Panc1 (cell line): Measurements from ENCODE around the gene MVK. TPM values are rescaled to one million over a fixed set of nuclear protein-coding genes. Genes with fewer than 3 reads are reported as not detected.

Source experiments
- ATAC-seq: fragments of 200-7000 bp; cut with Tn5 transposase; 2 replicates; pipeline ENCODE4 v1.9.1; 2020; ENCODE audit warnings: mild to moderate bottlenecking, moderate library complexity
- BruUV-seq: library from RNA; stranded (reverse); fragments of 400-500 nt; replicated peaks from 2 replicates; lab custom pipeline; 2021; lab: Mats Ljungman, UMichigan
- CTCF ChIA-PET: fragments of 300-600 bp; sonication (Branson Sonifier 250); formaldehyde crosslinking; loops from one replicate; lab custom pipeline; 2022; ENCODE audit warnings: antibody characterized with exemption; lab: Charles Lee
- POLR2A ChIA-PET: fragments of 300-600 bp; sonication (Branson Sonifier 250); formaldehyde crosslinking; loops from one replicate; lab custom pipeline; 2022; ENCODE audit warnings: antibody characterized with exemption; lab: Charles Lee
- DNase-seq: peaks from one replicate; pipeline ENCODE4 v3.0.0-alpha.2; 2010; ENCODE audit warnings: low read depth, low spot score
- H3K27ac ChIP-seq: 2 replicates; pipeline ENCODE4 v1.5.1; 2011; ENCODE audit warnings: mild to moderate bottlenecking, low read length, inconsistent platforms
- H3K27me3 ChIP-seq: fragments of 200-500 bp; sonication (Bioruptor generic); 2 replicates; pipeline ENCODE4 v1.6.0; 2014; ENCODE audit warnings: low read length, inconsistent platforms; ENCODE audit not compliant: control insufficient read depth, insufficient read depth
- H3K36me3 ChIP-seq: fragments of 200-500 bp; sonication (Bioruptor generic); 2 replicates; pipeline ENCODE4 v1.5.1; 2014; ENCODE audit warnings: inconsistent platforms, mild to moderate bottlenecking, low read length, moderate library complexity; ENCODE audit not compliant: control insufficient read depth, insufficient read depth
- H3K4me1 ChIP-seq: 2 replicates; pipeline ENCODE4 v1.5.1; 2011; ENCODE audit warnings: inconsistent platforms, mild to moderate bottlenecking, low read length, moderate library complexity; ENCODE audit not compliant: control insufficient read depth, insufficient read depth
- H3K4me3 ChIP-seq, 2 experiments: 2 replicates each; pipeline ENCODE4 v1.5.1; 2011 to 2012; ENCODE audit warnings: low read depth in 2 of 2, low read length in 2 of 2, mild to moderate bottlenecking in 2 of 2, inconsistent platforms in 1 of 2, moderate library complexity in 1 of 2
- H3K9me3 ChIP-seq: fragments of 200-500 bp; sonication (Bioruptor generic); 2 replicates; pipeline ENCODE4 v1.5.1; 2014; ENCODE audit warnings: low read depth, mild to moderate bottlenecking, inconsistent platforms, low read length, moderate library complexity; ENCODE audit not compliant: control insufficient read depth, insufficient read depth
- POLR2AphosphoS5 ChIP-seq: IDR thresholded peaks from 2 replicates; pipeline ENCODE4 v1.6.1; 2012; ENCODE audit warnings: mild to moderate bottlenecking, low read depth, low read length, moderate library complexity
- SIN3A ChIP-seq: IDR thresholded peaks from 2 replicates; pipeline ENCODE4 v1.6.1; 2012; ENCODE audit warnings: low read depth, mild to moderate bottlenecking, low read length, moderate library complexity, borderline replicate concordance; ENCODE audit not compliant: insufficient read depth
- TCF7L2 ChIP-seq: IDR thresholded peaks from 2 replicates; pipeline ENCODE4 v1.6.1; 2011; ENCODE audit warnings: mild to moderate bottlenecking, low read depth, low read length, inconsistent platforms
- in situ Hi-C: cut with HindIII; loops from 2 replicates; pipeline ENCODE4 v1.10.0; 2016; ENCODE audit warnings: low sequenced_read_pairs, low pct_unique_long_range_greater_than_20kb
- intact Hi-C: fragments of 100-400 bp; cut with micrococcal nuclease; formaldehyde crosslinking; loops from one replicate; pipeline ENCODE4 v1.10.0; 2022; ENCODE audit not compliant: unreplicated experiment
- total RNA-seq: library from RNA; stranded (reverse); gene quantifications from one replicate; pipeline ENCODE4 v1.2.1, GENCODE V29; 2021; ENCODE audit not compliant: unreplicated experiment
- TF ChIP-seq, protein P1 (sequence below): fragments of 450-650 bp; IDR thresholded peaks from 2 replicates; pipeline ENCODE4 v1.5.1; 2017; ENCODE audit warnings: mild to moderate bottlenecking
- TF ChIP-seq, protein P2 (sequence below), 2 experiments: IDR thresholded peaks; 2 replicates each; pipeline ENCODE4 v1.6.1; 2011 to 2012; ENCODE audit warnings: low read depth in 2 of 2, control low read depth in 1 of 2, low read length in 1 of 2, mild to moderate bottlenecking in 1 of 2, moderate library complexity in 1 of 2; ENCODE audit not compliant: insufficient read depth in 1 of 2

The MVK gene
- total RNA-seq, 1 experiment from 2014 or later = 41.6 TPM

DNA sequence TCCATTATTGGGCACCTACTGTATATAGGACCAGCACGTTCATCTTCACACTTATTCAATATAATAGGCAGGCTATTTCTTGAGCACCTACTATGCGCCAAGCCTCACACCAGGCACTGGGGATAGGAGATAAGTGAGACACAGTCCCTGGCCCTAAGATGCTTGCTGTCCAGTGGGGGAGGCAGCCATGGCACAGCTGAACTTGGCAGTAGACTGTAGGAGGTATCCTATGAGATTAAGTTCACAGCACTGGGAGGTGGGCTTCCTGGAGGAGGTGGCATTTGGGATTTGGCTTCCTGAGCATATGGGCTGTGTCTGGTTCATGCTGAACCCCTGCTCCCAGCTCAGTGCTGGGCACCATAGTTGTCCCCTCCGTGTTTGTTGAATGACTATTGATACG lies 65.1 kb downstream of the MVK start:
- Histone ChIP-seq H3K36me3 (no peaks in the 10 kb centered on the region), H3K4me3 (no peak overlapping the region), H3K27ac (no peak overlapping the region), H3K4me1 (no peaks in the 10 kb centered on the region), H3K27me3 (no peaks in the 10 kb centered on the region), H3K9me3 (no peaks in the 10 kb centered on the region)
- TF ChIP-seq POLR2AphosphoS5 = no peak
- TF ChIP-seq, protein P1, sequence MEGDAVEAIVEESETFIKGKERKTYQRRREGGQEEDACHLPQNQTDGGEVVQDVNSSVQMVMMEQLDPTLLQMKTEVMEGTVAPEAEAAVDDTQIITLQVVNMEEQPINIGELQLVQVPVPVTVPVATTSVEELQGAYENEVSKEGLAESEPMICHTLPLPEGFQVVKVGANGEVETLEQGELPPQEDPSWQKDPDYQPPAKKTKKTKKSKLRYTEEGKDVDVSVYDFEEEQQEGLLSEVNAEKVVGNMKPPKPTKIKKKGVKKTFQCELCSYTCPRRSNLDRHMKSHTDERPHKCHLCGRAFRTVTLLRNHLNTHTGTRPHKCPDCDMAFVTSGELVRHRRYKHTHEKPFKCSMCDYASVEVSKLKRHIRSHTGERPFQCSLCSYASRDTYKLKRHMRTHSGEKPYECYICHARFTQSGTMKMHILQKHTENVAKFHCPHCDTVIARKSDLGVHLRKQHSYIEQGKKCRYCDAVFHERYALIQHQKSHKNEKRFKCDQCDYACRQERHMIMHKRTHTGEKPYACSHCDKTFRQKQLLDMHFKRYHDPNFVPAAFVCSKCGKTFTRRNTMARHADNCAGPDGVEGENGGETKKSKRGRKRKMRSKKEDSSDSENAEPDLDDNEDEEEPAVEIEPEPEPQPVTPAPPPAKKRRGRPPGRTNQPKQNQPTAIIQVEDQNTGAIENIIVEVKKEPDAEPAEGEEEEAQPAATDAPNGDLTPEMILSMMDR = no peak
- TF ChIP-seq, protein P2, sequence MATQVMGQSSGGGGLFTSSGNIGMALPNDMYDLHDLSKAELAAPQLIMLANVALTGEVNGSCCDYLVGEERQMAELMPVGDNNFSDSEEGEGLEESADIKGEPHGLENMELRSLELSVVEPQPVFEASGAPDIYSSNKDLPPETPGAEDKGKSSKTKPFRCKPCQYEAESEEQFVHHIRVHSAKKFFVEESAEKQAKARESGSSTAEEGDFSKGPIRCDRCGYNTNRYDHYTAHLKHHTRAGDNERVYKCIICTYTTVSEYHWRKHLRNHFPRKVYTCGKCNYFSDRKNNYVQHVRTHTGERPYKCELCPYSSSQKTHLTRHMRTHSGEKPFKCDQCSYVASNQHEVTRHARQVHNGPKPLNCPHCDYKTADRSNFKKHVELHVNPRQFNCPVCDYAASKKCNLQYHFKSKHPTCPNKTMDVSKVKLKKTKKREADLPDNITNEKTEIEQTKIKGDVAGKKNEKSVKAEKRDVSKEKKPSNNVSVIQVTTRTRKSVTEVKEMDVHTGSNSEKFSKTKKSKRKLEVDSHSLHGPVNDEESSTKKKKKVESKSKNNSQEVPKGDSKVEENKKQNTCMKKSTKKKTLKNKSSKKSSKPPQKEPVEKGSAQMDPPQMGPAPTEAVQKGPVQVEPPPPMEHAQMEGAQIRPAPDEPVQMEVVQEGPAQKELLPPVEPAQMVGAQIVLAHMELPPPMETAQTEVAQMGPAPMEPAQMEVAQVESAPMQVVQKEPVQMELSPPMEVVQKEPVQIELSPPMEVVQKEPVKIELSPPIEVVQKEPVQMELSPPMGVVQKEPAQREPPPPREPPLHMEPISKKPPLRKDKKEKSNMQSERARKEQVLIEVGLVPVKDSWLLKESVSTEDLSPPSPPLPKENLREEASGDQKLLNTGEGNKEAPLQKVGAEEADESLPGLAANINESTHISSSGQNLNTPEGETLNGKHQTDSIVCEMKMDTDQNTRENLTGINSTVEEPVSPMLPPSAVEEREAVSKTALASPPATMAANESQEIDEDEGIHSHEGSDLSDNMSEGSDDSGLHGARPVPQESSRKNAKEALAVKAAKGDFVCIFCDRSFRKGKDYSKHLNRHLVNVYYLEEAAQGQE (IDR thresholded peaks at IDR 0.05; ENCODE audit: insufficient read depth in 1 of 2, low read depth in 2 of 2, low read length in 1 of 2) = no peak
- no peak for TF ChIP-seq TCF7L2
- TF ChIP-seq SIN3A = no peak
- no TSS peak for BruUV-seq
- in situ Hi-C loops (no loop called here), intact Hi-C loops (no loop called here)
- ChIA-PET POLR2A (no interaction called here), CTCF (no interaction called here)
- ATAC-seq (no peak), DNase-seq (no peak)

DNA sequence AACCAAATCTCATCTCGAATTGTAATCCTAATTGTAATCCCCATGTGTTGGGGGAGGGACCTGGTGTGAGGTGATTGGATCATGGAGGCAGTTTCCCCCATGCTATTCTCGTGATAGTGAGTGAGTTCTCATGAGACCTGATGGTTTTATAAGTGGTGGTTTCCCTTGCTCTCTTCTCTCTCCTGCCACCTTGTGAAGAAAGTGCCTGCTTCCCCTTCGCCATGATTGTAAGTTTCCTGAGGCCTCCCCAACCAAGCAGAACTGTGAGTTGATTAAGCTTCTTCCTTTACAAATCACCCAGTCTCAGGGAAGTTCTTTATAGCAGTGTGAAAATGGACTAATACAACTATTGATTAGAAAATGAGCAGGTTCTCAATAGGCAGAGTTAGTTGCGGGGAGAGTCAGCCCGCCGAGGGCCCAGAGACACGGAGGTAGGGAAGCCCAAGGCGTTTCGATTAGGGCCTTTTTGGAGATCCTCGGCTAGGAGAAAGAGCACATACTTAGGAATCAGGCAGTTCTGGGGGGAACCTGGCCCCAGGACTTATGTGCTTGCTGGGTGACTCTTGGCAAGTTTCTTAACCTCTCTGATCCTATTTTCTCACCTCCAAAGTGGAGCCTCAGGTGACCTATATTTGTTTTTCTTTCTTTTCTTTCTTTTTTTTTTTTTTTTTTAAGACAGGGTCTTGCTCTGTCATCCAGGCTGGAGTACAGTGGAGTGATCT lies 65.7 kb downstream of the MVK start:
- H3K9me3 ChIP-seq = no peaks in the 10 kb centered on the region
- H3K4me1 ChIP-seq = no peaks in the 10 kb centered on the region
- no TSS peak for BruUV-seq
- H3K36me3 ChIP-seq = no peaks in the 10 kb centered on the region
- DNase-seq (no peak), ATAC-seq (no peak)
- in situ Hi-C loops = no loop called here
- no peak overlapping the region for H3K4me3 ChIP-seq
- POLR2A ChIA-PET = no interaction called here
- CTCF ChIA-PET = interaction anchor here (0.6 kb wide), 1 partner anchor 131 kb away, joined by 4 read pairs; no protein-coding TSS in a partner anchor
- TF ChIP-seq TCF7L2 (no peak), POLR2AphosphoS5 (no peak), SIN3A (no peak)
- TF ChIP-seq, protein P1 = no peak
- TF ChIP-seq, protein P2 (IDR thresholded peaks at IDR 0.05; ENCODE audit: insufficient read depth in 1 of 2, low read depth in 2 of 2, low read length in 1 of 2) = no peak
- intact Hi-C loops = no loop called here
- no peak overlapping the region for H3K27ac ChIP-seq
- H3K27me3 ChIP-seq = no peaks in the 10 kb centered on the region
